B cell (primary cell): ENCODE results near the gene JARID2.

Experiments used
- EZH2 ChIP-seq: IDR thresholded peaks from 2 replicates; pipeline ENCODE4 v1.6.1; 2012; ENCODE audit warnings: borderline replicate concordance, low read depth, mild to moderate bottlenecking, moderate library complexity, low read length; ENCODE audit not compliant: insufficient read depth, poor library complexity, severe bottlenecking
- TF ChIP-seq, protein P1 (sequence below): fragments of 200-600 bp; IDR thresholded peaks from one replicate; pipeline ENCODE4 v1.8.0; 2022; ENCODE audit warnings: antibody characterized with exemption, mild to moderate bottlenecking

DNA sequence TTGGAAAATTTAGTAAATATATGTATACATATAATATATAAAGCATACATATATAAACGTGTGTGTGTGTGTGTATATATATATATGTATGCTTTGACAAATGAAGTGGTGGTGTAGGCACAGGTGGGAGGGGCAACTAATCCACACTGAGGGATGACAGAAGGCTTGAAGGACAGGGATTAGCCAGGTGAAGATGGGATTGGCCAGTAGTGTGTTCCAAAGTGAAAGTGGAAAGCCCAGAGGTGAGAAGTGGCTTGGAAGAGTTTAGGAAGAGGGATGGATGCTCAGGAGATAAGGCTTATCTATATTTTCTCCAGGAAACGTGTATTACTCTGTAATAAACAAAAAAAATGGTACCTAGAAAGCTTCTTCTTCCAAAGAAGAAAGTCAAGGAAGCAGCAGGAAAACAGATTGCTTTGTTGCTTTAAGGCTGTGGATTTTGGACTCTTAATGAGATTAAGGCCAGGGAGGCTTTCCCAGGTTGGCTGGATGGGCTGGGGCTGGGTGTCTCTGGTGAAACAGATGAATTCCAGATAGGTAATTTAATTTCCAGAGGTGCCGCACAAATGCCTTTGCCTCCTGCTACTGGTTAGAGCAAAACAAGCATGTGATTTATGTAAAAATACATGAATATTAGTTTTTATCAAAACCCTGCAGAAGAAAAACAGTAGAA, 63.9 kb downstream of the JARID2 start:
- TF ChIP-seq, protein P1, sequence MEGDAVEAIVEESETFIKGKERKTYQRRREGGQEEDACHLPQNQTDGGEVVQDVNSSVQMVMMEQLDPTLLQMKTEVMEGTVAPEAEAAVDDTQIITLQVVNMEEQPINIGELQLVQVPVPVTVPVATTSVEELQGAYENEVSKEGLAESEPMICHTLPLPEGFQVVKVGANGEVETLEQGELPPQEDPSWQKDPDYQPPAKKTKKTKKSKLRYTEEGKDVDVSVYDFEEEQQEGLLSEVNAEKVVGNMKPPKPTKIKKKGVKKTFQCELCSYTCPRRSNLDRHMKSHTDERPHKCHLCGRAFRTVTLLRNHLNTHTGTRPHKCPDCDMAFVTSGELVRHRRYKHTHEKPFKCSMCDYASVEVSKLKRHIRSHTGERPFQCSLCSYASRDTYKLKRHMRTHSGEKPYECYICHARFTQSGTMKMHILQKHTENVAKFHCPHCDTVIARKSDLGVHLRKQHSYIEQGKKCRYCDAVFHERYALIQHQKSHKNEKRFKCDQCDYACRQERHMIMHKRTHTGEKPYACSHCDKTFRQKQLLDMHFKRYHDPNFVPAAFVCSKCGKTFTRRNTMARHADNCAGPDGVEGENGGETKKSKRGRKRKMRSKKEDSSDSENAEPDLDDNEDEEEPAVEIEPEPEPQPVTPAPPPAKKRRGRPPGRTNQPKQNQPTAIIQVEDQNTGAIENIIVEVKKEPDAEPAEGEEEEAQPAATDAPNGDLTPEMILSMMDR, result no peak
- no peak for TF ChIP-seq EZH2
